Midbrain (tissue), 1 donor: ENCODE results near the gene PRRC2A.

ENCODE experiments used
- DNase-seq: peaks from one replicate; lab custom pipeline; 2025; lab: John Stamatoyannopoulos, UW

The PRRC2A gene

GRCh38 chr6:31666337-31666965 is 45.9 kb downstream of the PRRC2A start:
- no peak for DNase-seq

GRCh38 chr6:31669676-31670075 is 49.2 kb downstream of the PRRC2A start, which contains the start of gene LY6G5B:
Gene LY6G5B (plus strand): TSS chr6:31669976. CDS start chr6:31670951, 975 bp downstream.
- no peak for DNase-seq

GRCh38 chr6:31676322-31676903 is 55.9 kb downstream of the PRRC2A start:
- no peak for DNase-seq

- no peak for DNase-seq
Observed at GRCh38 chr6:31676904-31677303, 56.4 kb downstream of the PRRC2A start.

- DNase-seq, result no peak
Observed at GRCh38 chr6:31677955-31678354, 57.4 kb downstream of the PRRC2A start.

- peak; percentile 73 for DNase-seq
Observed at GRCh38 chr6:31680226-31681134, 60.0 kb downstream of the PRRC2A start, which contains the start of gene LY6G5C. Gene LY6G5C (minus strand): TSS chr6:31681067. CDS start chr6:31680373, 694 bp downstream.

DNA sequence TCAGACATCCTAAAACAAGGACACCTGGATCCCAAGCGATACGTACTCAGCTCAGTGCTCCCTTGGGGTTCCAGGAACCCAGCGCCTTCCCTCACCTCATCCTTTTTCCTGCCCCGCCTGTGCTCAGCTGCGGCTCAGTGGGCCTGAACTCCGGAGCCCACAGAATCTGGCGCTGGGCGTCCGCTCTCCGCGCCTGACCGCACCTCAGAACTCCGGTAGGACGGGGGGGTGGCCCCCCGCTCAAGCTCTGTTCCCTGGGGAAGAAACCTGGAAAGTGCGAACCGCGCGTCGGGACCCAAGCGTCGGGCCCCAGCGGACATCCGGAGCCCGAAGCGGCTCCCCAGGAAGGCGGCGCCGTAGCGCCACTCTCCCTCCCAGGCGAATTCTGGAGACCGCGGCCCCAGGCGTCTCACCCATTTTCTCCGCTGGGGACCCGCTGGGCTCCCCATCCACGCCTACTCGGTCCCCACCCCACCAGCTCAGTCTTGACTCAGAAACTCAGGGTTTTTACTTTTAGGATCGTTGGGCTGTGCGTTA is 60.7 kb downstream of the PRRC2A start:
- peak; percentile 32 for DNase-seq

DNA sequence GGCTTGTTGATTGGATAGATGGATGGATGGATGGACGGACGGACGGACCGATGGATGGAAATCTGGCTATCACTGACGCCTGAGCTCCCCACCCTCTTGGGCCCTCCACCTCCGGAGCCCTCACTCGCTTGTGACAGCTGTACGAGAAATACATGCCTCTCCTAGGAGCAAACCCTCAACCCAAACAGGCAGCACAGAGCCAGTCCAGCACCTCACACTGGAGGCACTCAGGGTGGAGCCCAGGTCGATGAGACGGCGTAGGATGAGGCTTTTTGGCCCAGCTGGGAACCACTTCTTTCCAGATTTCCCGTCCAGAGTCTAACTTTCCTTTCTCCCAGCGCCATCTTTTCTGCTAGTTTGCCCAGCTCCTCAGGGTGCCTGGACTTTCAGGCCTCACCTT is 63.1 kb downstream of the PRRC2A start:
- DNase-seq, result no peak

GRCh38 chr6:31686483-31686882 is 66.0 kb downstream of the PRRC2A start:
- no peak for DNase-seq

- no peak for DNase-seq
Observed at GRCh38 chr6:31687321-31687720, 66.8 kb downstream of the PRRC2A start.
